Measurements from ENCODE around the gene AGK.
A peak's percentile ranks its signal among the peaks of the same experiment; 100 is the strongest.
"Not testable (repeated sequence)": the region's sequence is repeated elsewhere in the genome, so short reads cannot be mapped to it uniquely, and the experiment has no call there.

AGK gene

DNA sequence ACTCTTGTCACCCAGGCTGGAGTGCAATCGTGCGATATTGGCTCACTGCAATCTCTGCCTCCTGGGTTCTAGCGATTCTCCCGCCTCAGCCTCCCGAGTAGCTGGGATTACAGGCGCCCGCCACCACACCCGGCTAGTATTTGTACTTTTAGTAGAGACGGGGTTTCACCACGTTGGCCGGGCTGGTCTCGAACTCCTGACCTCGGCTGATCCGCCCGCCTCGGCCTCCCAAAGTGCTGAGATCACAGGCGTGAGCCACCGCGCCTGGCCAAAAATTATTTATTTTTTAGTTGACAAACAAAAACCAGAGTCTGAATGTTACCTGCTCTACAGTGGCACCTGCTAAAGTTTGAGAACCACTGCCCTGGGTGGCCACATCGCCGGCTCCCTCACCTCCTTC is 96.5 kb downstream of the AGK start:
- not testable (repeated sequence) for DNase-seq (ENCODE audit: low read depth in 2 of 2)

DNA sequence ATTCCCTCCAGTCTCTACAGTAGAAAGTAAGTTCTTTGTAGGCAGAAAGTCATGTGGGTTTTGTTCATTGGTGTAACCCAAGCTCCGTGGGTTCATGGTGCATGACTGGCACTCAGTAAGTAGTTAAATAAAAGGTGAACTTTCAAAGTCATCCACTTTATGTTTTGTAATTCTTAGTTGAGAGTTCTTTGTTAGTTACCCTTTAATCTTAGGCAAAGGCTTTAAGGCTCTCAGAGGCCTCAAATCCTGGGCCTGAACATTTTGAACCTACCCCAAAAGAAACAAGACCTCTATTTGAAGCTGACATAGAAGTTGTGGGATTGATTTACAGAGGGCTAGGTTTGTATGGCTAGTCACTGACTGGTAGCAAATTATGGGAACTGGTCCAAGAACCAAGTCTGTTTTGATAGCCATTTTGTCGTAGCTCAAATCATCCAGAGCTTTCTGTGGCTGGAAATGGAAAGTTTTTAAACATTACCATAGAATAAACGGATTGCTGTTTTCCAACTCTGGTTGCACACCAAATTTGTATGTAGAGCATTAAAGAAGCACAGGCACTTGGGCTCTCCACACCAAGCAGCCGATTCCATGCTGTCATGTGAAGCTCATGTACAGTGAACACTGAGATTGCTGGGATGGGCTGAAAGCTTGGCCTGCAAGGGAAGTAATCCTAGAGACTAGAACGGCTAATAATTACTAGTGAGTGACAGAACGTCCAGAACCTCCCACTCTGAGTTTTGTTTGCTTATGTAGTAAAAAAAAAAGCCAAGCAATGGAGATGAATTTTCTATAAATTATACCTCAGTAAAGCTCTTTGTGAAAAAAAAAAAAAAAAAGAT is 97.3 kb downstream of the AGK start:
- no peak for DNase-seq (ENCODE audit: low read depth in 2 of 2)

- DNase-seq (ENCODE audit: low read depth in 2 of 2), result no peak
Measured at GRCh38 chr7:141649137-141649864, 98.1 kb downstream of the AGK start.

DNA sequence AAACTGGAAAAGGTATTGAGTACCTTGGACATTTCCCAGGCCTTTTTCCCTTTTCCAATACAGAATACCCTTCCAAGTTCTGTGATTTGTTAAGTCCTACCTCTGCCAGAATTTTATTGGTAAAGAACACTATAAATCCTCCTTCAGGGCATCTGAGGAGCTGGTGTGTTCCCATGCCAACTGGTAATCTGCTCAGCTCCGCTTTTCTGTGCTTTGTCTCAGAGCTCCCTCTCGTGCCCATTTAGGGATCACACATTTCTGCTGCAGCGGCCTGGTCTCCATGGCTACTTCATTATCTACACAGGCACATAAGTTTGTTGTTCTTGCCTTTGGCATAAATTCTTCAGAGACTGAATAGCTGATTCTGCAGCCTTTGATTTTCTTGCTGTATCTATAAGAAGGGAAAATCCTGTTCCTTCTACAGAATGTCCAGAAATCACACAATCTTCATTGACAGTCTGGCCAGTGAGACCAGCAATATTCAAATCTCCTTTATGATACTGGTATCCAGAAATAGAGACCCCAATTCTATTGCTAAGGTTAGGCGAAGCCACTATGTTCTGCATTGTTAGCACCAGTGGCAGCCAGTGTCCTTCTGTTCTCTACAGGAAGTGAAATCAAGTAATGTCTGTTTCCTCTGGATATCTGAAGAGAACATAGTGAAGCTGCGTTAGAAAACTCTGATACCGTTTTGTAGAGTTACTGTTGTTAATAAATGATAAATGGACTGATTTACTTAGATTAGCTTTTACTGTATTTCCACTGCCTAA is 98.8 kb downstream of the AGK start:
- no peak for DNase-seq (ENCODE audit: low read depth in 2 of 2)

DNA sequence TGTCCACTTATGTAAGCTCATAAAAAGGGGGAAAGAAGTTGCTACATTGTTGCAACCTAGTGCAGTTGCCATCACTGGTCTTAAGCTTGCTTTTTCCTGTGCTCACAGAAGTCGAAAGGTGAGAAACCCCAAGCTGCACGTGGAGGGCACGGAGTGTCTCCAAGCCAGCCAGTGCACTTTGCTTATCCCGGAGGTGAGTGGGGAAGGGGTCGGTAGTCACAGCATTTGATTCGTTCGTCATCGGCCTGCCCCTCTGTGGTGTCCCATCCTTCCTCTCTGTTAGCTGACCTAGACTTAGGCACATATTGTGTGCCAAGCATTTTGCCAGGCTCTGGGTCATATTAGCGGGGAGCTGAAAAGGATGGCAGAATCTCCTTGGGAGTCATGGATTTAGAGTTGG is 100.2 kb downstream of the AGK start:
- no peak for DNase-seq (ENCODE audit: low read depth in 2 of 2)

- DNase-seq (ENCODE audit: low read depth in 2 of 2), result no peak
Measured at GRCh38 chr7:141652691-141653090, 101.5 kb downstream of the AGK start.

DNA sequence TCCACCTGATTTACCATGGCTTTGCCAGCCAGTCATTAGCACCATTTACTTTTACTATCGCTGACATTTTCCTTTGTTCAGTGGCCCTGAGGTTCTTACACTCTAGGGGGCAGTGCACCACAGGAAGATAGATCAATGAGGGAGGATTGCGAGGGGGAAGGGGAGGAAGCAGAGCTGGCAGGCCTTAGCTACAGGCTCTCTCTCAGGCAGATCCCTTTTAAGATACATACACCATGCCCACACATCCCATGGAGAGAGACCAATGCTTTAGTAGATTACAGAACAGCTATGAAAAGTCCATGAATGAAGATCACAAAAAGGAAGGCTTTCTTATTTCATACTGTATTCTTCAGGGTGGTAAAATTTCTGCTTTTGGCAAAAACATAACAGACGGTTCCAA is 103.3 kb downstream of the AGK start:
- DNase-seq (ENCODE audit: low read depth in 2 of 2), result peak in 1 of 2 donors; percentile 24

GRCh38 chr7:141659501-141659900 is 108.3 kb downstream of the AGK start:
- no peak for DNase-seq (ENCODE audit: low read depth in 2 of 2)

DNA sequence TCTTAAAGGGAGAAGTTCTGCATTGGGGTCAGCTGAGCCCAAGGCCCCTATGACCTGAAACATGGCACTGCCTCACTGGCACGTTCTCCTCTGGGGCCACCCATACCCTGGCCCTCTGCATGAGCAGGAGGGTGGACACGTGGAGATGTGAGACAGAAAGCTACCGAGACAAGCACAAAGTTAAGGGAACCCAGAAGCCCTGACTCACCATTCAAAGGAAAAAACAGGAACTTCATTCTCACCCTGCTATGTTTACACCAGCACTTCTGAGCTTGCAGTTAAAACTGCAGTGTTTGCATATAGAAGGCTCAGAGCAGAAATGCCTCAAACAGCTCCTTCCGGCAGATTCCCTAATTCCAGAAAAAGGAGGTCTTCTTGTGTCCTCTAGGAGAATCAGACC is 109.0 kb downstream of the AGK start:
- DNase-seq (ENCODE audit: low read depth in 2 of 2), result no peak

DNA sequence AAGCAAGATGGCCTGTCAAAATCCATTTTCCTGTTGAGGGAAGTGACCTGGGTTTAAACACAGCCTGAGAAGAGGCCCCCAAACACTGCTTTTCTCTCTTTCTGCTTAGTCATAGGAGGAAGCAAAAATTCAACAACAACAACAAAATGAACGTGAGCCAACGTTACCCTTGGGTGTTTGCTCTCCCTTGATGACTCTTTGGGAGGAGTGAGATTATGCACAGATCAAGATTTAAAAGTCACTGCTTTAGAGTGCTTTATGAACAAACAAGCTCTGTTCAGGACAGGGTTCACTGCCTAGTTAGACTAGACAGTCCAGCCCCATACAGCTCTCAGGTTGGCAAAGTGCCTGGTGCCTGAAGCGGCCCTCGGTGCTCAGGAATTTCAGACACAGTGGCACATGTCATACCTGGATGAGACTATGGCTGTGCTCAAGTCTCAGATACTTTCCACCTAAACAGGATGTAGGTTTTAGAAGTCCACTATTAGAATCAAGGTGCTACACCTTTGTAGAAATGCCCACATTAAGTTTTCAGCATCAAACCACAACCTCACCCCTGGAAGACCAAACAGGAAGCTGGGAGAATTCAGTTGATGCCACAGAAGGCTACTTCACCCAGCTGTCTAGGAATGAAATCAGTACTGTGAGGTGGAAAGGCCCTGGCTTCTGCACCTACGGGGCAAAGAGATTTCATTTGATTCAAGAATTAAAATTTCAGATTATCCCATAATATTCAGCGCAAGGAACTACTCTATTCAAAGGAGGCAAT is 112.1 kb downstream of the AGK start:
- no peak for DNase-seq (ENCODE audit: low read depth in 2 of 2)

- DNase-seq (ENCODE audit: low read depth in 2 of 2), result no peak
Measured at GRCh38 chr7:141664450-141664849, 113.2 kb downstream of the AGK start.

- no peak for DNase-seq (ENCODE audit: low read depth in 2 of 2)
Measured at GRCh38 chr7:141665208-141666035, 114.2 kb downstream of the AGK start.

- no peak for DNase-seq (ENCODE audit: low read depth in 2 of 2)
Measured at GRCh38 chr7:141666071-141666470, 114.9 kb downstream of the AGK start.

- DNase-seq (ENCODE audit: low read depth in 2 of 2), result no peak
Measured at GRCh38 chr7:141668853-141669252, 117.6 kb downstream of the AGK start.

DNA sequence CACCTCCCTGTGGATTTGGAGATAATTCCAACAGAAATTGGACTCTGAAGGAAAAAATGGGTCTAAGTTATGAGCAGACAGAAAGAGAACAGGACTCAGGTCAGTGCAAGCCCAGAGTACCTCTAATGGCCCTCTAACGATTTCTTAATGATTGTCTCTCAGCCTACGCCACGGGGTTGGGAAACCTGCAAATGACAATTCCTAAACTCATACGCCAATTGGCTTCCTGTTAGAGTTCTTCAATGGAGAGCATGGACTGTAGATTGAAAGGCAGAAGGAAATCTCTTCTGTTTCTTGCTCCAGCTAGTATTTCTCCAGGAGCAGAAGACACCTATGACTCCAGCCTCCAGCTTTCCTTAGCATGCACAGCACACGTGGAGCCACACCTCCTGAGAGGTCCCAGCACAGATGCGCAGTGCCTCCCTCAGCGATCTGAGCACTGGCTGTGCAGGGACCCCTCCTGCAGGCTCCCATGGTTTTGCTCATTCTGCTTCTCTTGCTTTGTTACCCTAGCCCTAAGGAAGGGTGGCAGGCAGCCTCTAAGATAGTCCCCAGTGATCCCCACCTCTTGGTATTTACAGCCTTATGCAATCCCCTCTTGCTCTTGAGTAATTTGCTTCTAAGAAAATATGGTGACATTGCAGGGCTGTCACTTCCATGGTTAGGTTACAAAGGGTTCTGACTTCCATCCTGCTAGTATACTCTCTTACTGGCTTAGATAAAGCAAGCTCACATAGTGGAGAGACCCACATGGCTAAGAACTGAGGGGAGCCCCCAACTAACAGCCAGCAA is 120.7 kb downstream of the AGK start:
- DNase-seq (ENCODE audit: low read depth in 2 of 2), result no peak

GRCh38 chr7:141673346-141673745 is 122.1 kb downstream of the AGK start:
- no peak for DNase-seq (ENCODE audit: low read depth in 2 of 2)

DNA sequence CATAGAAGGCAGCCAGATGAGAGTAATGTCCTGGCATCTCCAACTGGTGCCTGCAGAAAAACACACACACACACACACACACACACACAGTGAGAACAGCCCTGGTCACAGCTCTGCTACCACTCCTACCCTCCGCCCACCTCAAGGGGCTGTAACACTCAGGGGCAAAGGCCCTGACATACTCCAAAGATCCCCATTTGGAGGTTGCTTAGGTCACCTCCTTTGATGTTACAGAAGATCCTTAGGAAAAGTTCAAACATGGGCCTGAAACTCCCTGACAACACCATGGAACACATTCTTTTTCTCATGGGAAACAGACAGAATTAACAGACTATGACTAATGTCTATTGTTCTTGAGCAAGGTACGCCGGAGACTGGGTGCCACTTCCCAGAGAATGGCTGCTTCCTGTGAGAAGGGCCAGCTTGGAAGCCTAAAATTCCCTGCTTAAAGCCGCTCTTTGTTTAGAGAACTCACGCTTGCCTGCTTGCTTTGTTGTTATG is 123.0 kb downstream of the AGK start:
- no peak for DNase-seq (ENCODE audit: low read depth in 2 of 2)

DNA sequence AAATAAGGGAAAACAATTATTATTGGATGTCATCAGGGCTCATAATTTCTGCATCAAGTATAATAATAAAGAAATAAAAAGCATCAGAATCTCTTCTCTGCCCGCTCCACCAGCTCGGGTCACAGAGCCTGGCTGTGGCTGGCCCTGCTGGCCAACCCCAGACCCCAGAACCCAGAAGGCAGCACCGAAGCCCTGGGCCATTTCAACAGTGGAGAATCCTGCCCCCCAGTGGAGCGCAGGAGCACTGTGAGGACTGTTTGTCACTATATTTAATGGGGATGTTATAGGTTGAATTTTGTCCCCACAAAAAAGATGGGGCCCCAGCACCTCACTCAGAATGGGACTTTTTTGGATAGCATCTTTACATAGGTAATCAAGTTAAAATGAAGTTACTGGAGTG is 123.5 kb downstream of the AGK start:
- no peak for DNase-seq (ENCODE audit: low read depth in 2 of 2)

- no peak for DNase-seq (ENCODE audit: low read depth in 2 of 2)
Measured at GRCh38 chr7:141675436-141676215, 124.4 kb downstream of the AGK start.
